Measurements from ENCODE around the gene PDZD4. TPM values are rescaled to one million over a fixed set of nuclear protein-coding genes. Genes with fewer than 3 reads are reported as not detected.
"Not testable (repeated sequence)": the region's sequence is repeated elsewhere in the genome, so short reads cannot be mapped to it uniquely, and the experiment has no call there.

Gene PDZD4
- total RNA-seq, 2 experiments from 2014 or later = 1.4 to 2.6 TPM

GRCh38 chrX:153818571-153819383 lies 11.6 kb downstream of the PDZD4 start:
- Mint-ChIP-seq H3K36me3 (ENCODE audit: low read depth) (no peaks in the 10 kb centered on the region), H3K4me3 (peak overlapping the region; percentile 47), H3K9me3 (no peaks in the 10 kb centered on the region), H3K27me3 (peaks cover 4% of the 10 kb centered on the region), H3K27ac (no peak overlapping the region), H3K4me1 (ENCODE audit: low read depth) (peaks cover 36% of the 10 kb centered on the region)
- no peak for TF ChIP-seq CTCF (IDR thresholded peaks at IDR 0.05)
- ATAC-seq = peak; percentile 82
- DNase-seq = peak; percentile 48
- CTCF ChIA-PET = interaction anchor here (1.3 kb wide), 1 partner anchor 55 kb away, joined by 3 read pairs; the partner anchor contains the start of gene PLXNB3
- POLR2A ChIA-PET = interaction anchor here (1.4 kb wide), 1 partner anchor 9 kb away, joined by 3 read pairs; no protein-coding TSS in a partner anchor
- intact Hi-C loops (cut with micrococcal nuclease) = no loop called here

GRCh38 chrX:153818064-153818463 lies 12.3 kb downstream of the PDZD4 start:
- ATAC-seq; H3K9me3 Mint-ChIP-seq; H3K27me3 Mint-ChIP-seq; DNase-seq; H3K27ac Mint-ChIP-seq; intact Hi-C loops (cut with micrococcal nuclease); H3K36me3 Mint-ChIP-seq (ENCODE audit: low read depth); H3K4me3 Mint-ChIP-seq; POLR2A ChIA-PET: not testable (repeated sequence)
- CTCF ChIA-PET = interaction anchor here (0.6 to 1.3 kb wide), 2 partner anchors 24 to 54 kb away, joined by 3 read pairs; partner anchors contain the start of genes IDH3G, PLXNB3 and SSR4
- peaks cover 36% of the 10 kb centered on the region for H3K4me1 Mint-ChIP-seq (ENCODE audit: low read depth)

GRCh38 chrX:153816831-153817690 lies 13.3 kb downstream of the PDZD4 start:
- Mint-ChIP-seq H3K36me3 (ENCODE audit: low read depth) (no peaks in the 10 kb centered on the region), H3K4me3 (no peak overlapping the region), H3K27me3 (peaks cover 4% of the 10 kb centered on the region), H3K27ac (no peak overlapping the region), H3K9me3 (no peaks in the 10 kb centered on the region), H3K4me1 (ENCODE audit: low read depth) (peaks cover 28% of the 10 kb centered on the region)
- POLR2A ChIA-PET = interaction anchor here (0.6 kb wide), 1 partner anchor 53 kb away, joined by 3 read pairs; no protein-coding TSS in a partner anchor
- no peak for TF ChIP-seq CTCF (IDR thresholded peaks at IDR 0.05)
- CTCF ChIA-PET = interaction anchor here (0.6 to 1.0 kb wide), 2 partner anchors 23 to 94 kb away, joined by 3 read pairs; partner anchors contain the start of genes IDH3G and SSR4
- intact Hi-C loops (cut with micrococcal nuclease) = no loop called here
- ATAC-seq (peak; percentile 68), DNase-seq (peak; percentile 68)

DNA sequence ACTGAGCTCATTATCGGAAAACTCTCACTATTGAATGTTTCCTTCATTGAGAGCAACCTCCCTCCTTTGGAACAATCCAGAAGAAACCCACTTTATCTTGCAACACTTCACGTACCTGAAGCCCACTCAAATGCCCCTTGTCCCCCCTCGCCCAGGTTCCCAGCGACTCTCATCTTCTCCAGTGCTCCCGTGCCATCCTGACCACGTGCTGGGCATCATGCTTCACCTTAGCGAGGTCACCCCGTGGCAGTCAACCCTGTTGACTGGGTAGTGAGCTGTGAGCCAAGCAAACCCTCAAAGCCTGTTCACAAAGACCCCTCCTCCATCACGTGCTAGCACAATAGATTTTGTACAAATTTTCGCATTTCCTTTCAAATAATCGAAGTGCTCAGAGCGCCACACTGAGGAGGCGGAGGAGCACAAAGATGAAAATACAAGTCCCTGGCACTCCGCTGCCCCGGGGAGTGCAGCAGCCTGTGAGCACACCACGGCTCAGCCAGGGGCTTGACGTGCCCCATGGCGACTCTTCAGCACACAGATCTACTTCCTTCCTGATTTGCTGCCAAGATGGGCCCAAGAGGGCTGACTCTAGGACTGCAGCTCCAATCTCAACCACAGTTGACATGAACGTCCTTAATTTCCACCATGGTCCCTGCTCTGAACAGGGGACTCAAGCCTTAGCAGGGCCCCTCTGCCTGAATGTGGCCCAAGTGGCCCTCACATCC lies 15.6 kb downstream of the PDZD4 start:
- Mint-ChIP-seq H3K36me3 (ENCODE audit: low read depth) (no peaks in the 10 kb centered on the region), H3K4me1 (ENCODE audit: low read depth) (peaks cover 16% of the 10 kb centered on the region), H3K9me3 (no peaks in the 10 kb centered on the region), H3K27ac (no peak overlapping the region), H3K4me3 (no peak overlapping the region), H3K27me3 (peaks cover 4% of the 10 kb centered on the region)
- POLR2A ChIA-PET = no interaction called here
- CTCF ChIA-PET = no interaction called here
- no peak for TF ChIP-seq CTCF (IDR thresholded peaks at IDR 0.05)
- intact Hi-C loops (cut with micrococcal nuclease) = no loop called here
- DNase-seq (no peak), ATAC-seq (no peak)

DNA sequence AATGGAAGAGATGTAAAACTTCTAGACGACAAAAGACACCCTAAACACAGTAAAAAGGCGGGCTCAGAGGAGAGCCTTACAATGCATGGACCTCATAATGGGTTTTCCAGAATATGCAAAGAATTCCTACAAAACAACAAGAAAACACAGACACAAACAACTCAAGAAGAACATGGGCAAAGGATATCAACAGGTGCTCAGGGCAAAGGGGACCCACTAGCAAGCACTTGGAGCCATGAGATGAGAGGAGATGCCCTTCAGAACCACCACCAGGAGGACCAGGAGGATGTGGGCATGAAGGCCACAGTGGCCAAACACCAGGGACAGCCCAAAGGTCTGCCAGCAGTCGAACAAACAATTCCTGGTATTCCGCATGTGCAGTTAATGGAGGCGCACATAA lies 17.2 kb downstream of the PDZD4 start:
- H3K27ac Mint-ChIP-seq = no peak overlapping the region
- CTCF ChIA-PET = no interaction called here
- intact Hi-C loops (cut with micrococcal nuclease) = no loop called here
- no peaks in the 10 kb centered on the region for H3K36me3 Mint-ChIP-seq (ENCODE audit: low read depth)
- peaks cover 4% of the 10 kb centered on the region for H3K27me3 Mint-ChIP-seq
- TF ChIP-seq CTCF (IDR thresholded peaks at IDR 0.05) = no peak
- DNase-seq (no peak), ATAC-seq (no peak)
- POLR2A ChIA-PET = interaction anchor here (1.1 kb wide), 1 partner anchor 18 kb away, joined by 5 read pairs; the partner anchor contains the start of genes IDH3G and SSR4
- no peaks in the 10 kb centered on the region for H3K9me3 Mint-ChIP-seq
- H3K4me1 Mint-ChIP-seq (ENCODE audit: low read depth) = peaks cover 12% of the 10 kb centered on the region
- H3K4me3 Mint-ChIP-seq = no peak overlapping the region

Measured in activated CD8-positive, alpha-beta T cell treated with anti-CD3 and anti-CD28 coated beads for 36 hours (primary cell).